ENCODE measurements around the gene SIGLEC8.

DNA sequence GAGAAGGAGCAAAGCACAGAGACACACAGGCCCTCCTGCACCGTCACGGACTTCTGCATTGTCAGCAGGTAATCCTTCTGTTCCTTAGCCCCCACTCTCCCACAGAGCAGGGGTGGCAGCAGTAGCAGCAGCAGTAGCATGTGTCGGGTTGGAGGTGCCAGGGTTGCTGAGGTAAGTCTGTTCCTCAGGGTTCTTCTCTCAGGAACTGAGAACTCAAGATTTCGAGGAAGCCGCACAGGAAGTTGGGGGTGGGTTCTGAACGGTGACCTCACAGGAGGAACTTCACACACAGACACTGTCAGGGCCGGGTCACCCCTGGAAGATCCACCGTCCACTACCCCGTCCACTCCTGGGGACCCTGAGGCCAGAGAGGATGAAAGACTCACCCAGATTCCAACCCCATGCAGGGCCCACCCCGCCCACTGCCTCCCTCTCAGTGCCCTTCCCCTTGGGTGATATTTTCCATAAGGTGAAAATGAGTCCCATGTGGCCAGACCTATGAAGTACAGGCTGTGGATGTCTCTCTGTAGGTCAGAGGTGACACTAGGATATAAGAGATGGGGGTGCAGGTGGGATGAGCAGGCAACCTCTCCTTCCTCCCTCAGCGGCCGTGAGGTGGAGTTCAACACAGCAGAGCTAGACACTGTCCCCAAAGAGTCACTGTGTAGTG is 43.5 kb upstream of the SIGLEC8 start, which contains the start of gene SIGLEC12:
- TF ChIP-seq, protein P1, sequence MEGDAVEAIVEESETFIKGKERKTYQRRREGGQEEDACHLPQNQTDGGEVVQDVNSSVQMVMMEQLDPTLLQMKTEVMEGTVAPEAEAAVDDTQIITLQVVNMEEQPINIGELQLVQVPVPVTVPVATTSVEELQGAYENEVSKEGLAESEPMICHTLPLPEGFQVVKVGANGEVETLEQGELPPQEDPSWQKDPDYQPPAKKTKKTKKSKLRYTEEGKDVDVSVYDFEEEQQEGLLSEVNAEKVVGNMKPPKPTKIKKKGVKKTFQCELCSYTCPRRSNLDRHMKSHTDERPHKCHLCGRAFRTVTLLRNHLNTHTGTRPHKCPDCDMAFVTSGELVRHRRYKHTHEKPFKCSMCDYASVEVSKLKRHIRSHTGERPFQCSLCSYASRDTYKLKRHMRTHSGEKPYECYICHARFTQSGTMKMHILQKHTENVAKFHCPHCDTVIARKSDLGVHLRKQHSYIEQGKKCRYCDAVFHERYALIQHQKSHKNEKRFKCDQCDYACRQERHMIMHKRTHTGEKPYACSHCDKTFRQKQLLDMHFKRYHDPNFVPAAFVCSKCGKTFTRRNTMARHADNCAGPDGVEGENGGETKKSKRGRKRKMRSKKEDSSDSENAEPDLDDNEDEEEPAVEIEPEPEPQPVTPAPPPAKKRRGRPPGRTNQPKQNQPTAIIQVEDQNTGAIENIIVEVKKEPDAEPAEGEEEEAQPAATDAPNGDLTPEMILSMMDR (IDR thresholded peaks at IDR 0.05) = no peak
- TF ChIP-seq POLR2A (IDR thresholded peaks at IDR 0.05) (no peak), POLR2AphosphoS5 (IDR thresholded peaks at IDR 0.05; ENCODE audit: insufficient read depth in 1 of 2, low read depth in 1 of 2) (no peak)
